ENCODE measurements around the gene LRP8.

LRP8 gene

DNA sequence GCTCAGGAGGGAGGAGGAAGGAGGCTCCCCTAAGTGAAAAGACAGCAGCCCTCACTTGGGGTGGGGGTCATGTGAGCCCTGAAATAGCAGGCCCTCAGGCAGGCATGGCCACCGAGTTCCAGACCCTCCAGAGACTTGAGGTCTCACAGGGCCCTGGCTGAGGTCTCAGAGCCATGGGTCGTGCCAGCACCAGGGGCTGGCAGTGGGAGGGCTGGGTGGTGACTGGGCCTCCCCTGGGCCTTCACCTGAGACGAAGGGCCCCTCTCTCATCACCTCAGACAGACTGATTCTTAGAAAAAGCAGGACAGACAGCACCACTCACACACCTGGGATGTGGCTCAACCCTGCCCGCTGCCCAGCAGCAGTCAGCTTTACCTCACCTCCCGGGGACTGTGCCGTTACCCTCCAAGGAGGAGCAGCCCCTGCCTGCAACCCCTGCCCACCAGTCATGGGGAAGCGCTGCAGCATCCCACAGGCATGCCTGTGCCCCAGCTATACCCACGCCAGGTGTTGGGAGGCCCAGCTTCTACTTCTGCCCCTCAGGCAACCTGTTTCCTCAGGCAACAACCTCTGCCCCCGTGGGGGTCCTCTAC, 42.6 kb upstream of the LRP8 start:
- H3K27me3 ChIP-seq (ENCODE audit: insufficient read depth, low read length, poor library complexity, severe bottlenecking) = no peaks in the 10 kb centered on the region
- H3K9me3 ChIP-seq (ENCODE audit: insufficient read depth, low read depth, low read length) = no peaks in the 10 kb centered on the region
- TF ChIP-seq CTCF (conservative IDR thresholded peaks at IDR 0.05; ENCODE audit: low read length) = no peak
- no peak for TF ChIP-seq EZH2phosphoT487 (IDR thresholded peaks at IDR 0.05; ENCODE audit: borderline replicate concordance)
- H3F3A ChIP-seq (ENCODE audit: low read depth) = no peaks in the 10 kb centered on the region
- no peak overlapping the region for H3K4me2 ChIP-seq (ENCODE audit: low read depth, low read length, poor library complexity, severe bottlenecking)
- H4K20me1 ChIP-seq (ENCODE audit: insufficient read depth, low read length, poor library complexity, severe bottlenecking) = no peaks in the 10 kb centered on the region
- H3K9me2 ChIP-seq (replicated peaks; ENCODE audit: low read depth, low read length) = no peaks in the 10 kb centered on the region
- peaks cover 6% of the 10 kb centered on the region for H3K4me1 ChIP-seq (ENCODE audit: insufficient read depth, low read length, poor library complexity, severe bottlenecking)
- H3K36me3 ChIP-seq (ENCODE audit: insufficient read depth, low read length) = no peaks in the 10 kb centered on the region
- no peak overlapping the region for H3K4me3 ChIP-seq (ENCODE audit: low read length, poor library complexity, severe bottlenecking)
- no peaks in the 10 kb centered on the region for H3K79me2 ChIP-seq (ENCODE audit: insufficient read depth, low read length)
- no peak overlapping the region for H3K9ac ChIP-seq (ENCODE audit: low read depth, low read length, poor library complexity, severe bottlenecking)
- H2AFZ ChIP-seq (ENCODE audit: low read length) = no peak overlapping the region

DNA sequence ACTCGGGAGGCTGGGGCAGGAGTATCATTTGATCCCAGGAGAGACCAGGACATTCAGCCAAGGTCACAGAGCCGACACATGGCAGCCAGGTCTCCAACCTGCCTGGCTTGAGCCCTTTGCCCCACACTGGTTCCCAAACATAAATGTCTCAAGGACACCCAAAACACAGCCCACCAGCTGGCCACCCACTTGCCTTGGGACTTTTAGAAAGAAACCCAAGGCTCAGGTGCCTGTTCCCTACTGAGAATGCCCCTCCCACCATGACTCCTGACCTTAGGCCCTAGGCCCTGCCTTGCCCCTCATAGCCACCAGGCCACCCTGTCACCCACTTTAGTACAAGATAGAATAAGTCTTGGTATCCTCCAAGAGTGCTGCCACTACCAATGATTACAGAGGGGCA, 41.9 kb upstream of the LRP8 start:
- Histone ChIP-seq H3K4me2 (ENCODE audit: low read depth, low read length, poor library complexity, severe bottlenecking) (no peak overlapping the region), H3K79me2 (ENCODE audit: insufficient read depth, low read length) (no peaks in the 10 kb centered on the region), H3F3A (ENCODE audit: low read depth) (no peaks in the 10 kb centered on the region), H3K9me2 (replicated peaks; ENCODE audit: low read depth, low read length) (no peaks in the 10 kb centered on the region), H3K4me1 (ENCODE audit: insufficient read depth, low read length, poor library complexity, severe bottlenecking) (peaks cover 6% of the 10 kb centered on the region), H3K9me3 (ENCODE audit: insufficient read depth, low read depth, low read length) (no peaks in the 10 kb centered on the region), H3K27me3 (ENCODE audit: insufficient read depth, low read length, poor library complexity, severe bottlenecking) (no peaks in the 10 kb centered on the region), H3K36me3 (ENCODE audit: insufficient read depth, low read length) (no peaks in the 10 kb centered on the region), H4K20me1 (ENCODE audit: insufficient read depth, low read length, poor library complexity, severe bottlenecking) (no peaks in the 10 kb centered on the region), H2AFZ (ENCODE audit: low read length) (no peak overlapping the region), H3K9ac (ENCODE audit: low read depth, low read length, poor library complexity, severe bottlenecking) (no peak overlapping the region), H3K4me3 (ENCODE audit: low read length, poor library complexity, severe bottlenecking) (no peak overlapping the region)
- no peak for TF ChIP-seq EZH2phosphoT487 (IDR thresholded peaks at IDR 0.05; ENCODE audit: borderline replicate concordance)
- no peak for TF ChIP-seq CTCF (conservative IDR thresholded peaks at IDR 0.05; ENCODE audit: low read length)

DNA sequence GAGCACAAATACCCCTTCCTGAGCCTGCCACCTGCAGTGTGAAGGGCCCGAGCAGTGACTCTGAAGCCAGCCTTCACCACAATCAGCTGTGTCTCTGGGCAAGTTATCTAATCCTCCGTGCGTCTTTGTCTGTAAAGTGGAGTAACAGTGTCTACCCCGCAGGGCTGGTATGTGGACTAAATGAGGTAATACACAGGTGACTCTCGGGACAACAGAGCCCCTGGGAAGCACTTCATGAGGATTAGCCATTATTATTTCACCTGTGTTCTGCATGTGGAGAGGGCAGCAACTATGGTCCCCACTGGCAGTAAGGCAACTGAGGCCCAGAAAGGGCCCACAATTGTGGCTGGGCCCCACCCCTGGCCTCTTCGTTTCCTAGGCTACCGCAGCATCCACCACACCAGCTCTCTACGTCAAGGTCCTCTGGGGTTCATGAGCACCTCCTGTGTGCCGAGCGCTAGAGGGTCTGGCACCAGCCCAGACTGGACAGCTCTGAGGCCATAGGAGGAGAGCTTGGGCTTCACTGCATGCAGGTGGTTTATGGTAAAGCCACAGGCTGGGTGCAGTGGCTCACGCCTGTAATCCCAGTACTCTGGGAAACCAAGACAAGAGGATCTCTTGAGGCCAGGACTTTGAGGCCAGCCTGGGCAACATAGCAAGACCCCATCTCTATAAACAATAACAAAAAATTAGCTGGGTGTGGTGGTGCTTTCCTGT, 41.3 kb upstream of the LRP8 start:
- H3K36me3 ChIP-seq (ENCODE audit: insufficient read depth, low read length) = no peaks in the 10 kb centered on the region
- H3K9ac ChIP-seq (ENCODE audit: low read depth, low read length, poor library complexity, severe bottlenecking) = no peak overlapping the region
- no peaks in the 10 kb centered on the region for H4K20me1 ChIP-seq (ENCODE audit: insufficient read depth, low read length, poor library complexity, severe bottlenecking)
- no peaks in the 10 kb centered on the region for H3K9me2 ChIP-seq (replicated peaks; ENCODE audit: low read depth, low read length)
- H3K4me2 ChIP-seq (ENCODE audit: low read depth, low read length, poor library complexity, severe bottlenecking) = no peak overlapping the region
- H3K4me1 ChIP-seq (ENCODE audit: insufficient read depth, low read length, poor library complexity, severe bottlenecking) = peaks cover 6% of the 10 kb centered on the region
- no peaks in the 10 kb centered on the region for H3K27me3 ChIP-seq (ENCODE audit: insufficient read depth, low read length, poor library complexity, severe bottlenecking)
- H3K4me3 ChIP-seq (ENCODE audit: low read length, poor library complexity, severe bottlenecking) = no peak overlapping the region
- no peaks in the 10 kb centered on the region for H3K9me3 ChIP-seq (ENCODE audit: insufficient read depth, low read depth, low read length)
- TF ChIP-seq CTCF (conservative IDR thresholded peaks at IDR 0.05; ENCODE audit: low read length) (no peak), EZH2phosphoT487 (IDR thresholded peaks at IDR 0.05; ENCODE audit: borderline replicate concordance) (no peak)
- no peaks in the 10 kb centered on the region for H3K79me2 ChIP-seq (ENCODE audit: insufficient read depth, low read length)
- no peak overlapping the region for H2AFZ ChIP-seq (ENCODE audit: low read length)
- no peaks in the 10 kb centered on the region for H3F3A ChIP-seq (ENCODE audit: low read depth)
